ENCODE results near the gene CCSER1.

The CCSER1 gene

GRCh38 chr4:90198086-90198847 is 71.1 kb downstream of the CCSER1 start:
- no peak for DNase-seq (ENCODE audit: low read depth in 2 of 2)

- DNase-seq (ENCODE audit: low read depth in 2 of 2), result no peak
Observed at GRCh38 chr4:90207887-90208454, 80.8 kb downstream of the CCSER1 start.

GRCh38 chr4:90209922-90210321 is 82.7 kb downstream of the CCSER1 start:
- DNase-seq (ENCODE audit: low read depth in 2 of 2), result no peak

GRCh38 chr4:90211174-90211573 is 84.0 kb downstream of the CCSER1 start:
- no peak for DNase-seq (ENCODE audit: low read depth in 2 of 2)

GRCh38 chr4:90215286-90215685 is 88.1 kb downstream of the CCSER1 start:
- no peak for DNase-seq (ENCODE audit: low read depth in 2 of 2)

GRCh38 chr4:90219822-90220221 is 92.6 kb downstream of the CCSER1 start:
- no peak for DNase-seq (ENCODE audit: low read depth in 2 of 2)

- DNase-seq (ENCODE audit: low read depth in 2 of 2), result no peak
Observed at GRCh38 chr4:90220459-90220858, 93.3 kb downstream of the CCSER1 start.

GRCh38 chr4:90226734-90227133 is 99.5 kb downstream of the CCSER1 start:
- DNase-seq (ENCODE audit: low read depth in 2 of 2), result no peak

GRCh38 chr4:90227177-90227576 is 100.0 kb downstream of the CCSER1 start:
- no peak for DNase-seq (ENCODE audit: low read depth in 2 of 2)

- no peak for DNase-seq (ENCODE audit: low read depth in 2 of 2)
Observed at GRCh38 chr4:90234916-90235547, 107.8 kb downstream of the CCSER1 start.

GRCh38 chr4:90237751-90238530 is 110.7 kb downstream of the CCSER1 start:
- no peak for DNase-seq (ENCODE audit: low read depth in 2 of 2)

GRCh38 chr4:90240333-90240732 is 113.1 kb downstream of the CCSER1 start:
- no peak for DNase-seq (ENCODE audit: low read depth in 2 of 2)

GRCh38 chr4:90241008-90241407 is 113.8 kb downstream of the CCSER1 start:
- no peak for DNase-seq (ENCODE audit: low read depth in 2 of 2)

GRCh38 chr4:90245837-90246236 is 118.6 kb downstream of the CCSER1 start:
- no peak for DNase-seq (ENCODE audit: low read depth in 2 of 2)

GRCh38 chr4:90246816-90247215 is 119.6 kb downstream of the CCSER1 start:
- DNase-seq (ENCODE audit: low read depth in 2 of 2), result no peak

- no peak for DNase-seq (ENCODE audit: low read depth in 2 of 2)
Observed at GRCh38 chr4:90254357-90254756, 127.2 kb downstream of the CCSER1 start.

- no peak for DNase-seq (ENCODE audit: low read depth in 2 of 2)
Observed at GRCh38 chr4:90274175-90274574, 147.0 kb downstream of the CCSER1 start.

GRCh38 chr4:90280954-90281353 is 153.8 kb downstream of the CCSER1 start:
- DNase-seq (ENCODE audit: low read depth in 2 of 2), result no peak

- no peak for DNase-seq (ENCODE audit: low read depth in 2 of 2)
Observed at GRCh38 chr4:90281541-90282355, 154.6 kb downstream of the CCSER1 start.

GRCh38 chr4:90290345-90290744 is 163.2 kb downstream of the CCSER1 start:
- DNase-seq (ENCODE audit: low read depth in 2 of 2), result no peak

GRCh38 chr4:90292438-90292837 is 165.2 kb downstream of the CCSER1 start:
- no peak for DNase-seq (ENCODE audit: low read depth in 2 of 2)

Data from stimulated activated CD4-positive, alpha-beta T cell treated with anti-CD3 and anti-CD28 coated beads, Interleukin-4, amount 100 ng/mL, for 48 hours (primary cell).